Measurements from ENCODE around the gene PTPMT1.

- TF ChIP-seq, protein P1, sequence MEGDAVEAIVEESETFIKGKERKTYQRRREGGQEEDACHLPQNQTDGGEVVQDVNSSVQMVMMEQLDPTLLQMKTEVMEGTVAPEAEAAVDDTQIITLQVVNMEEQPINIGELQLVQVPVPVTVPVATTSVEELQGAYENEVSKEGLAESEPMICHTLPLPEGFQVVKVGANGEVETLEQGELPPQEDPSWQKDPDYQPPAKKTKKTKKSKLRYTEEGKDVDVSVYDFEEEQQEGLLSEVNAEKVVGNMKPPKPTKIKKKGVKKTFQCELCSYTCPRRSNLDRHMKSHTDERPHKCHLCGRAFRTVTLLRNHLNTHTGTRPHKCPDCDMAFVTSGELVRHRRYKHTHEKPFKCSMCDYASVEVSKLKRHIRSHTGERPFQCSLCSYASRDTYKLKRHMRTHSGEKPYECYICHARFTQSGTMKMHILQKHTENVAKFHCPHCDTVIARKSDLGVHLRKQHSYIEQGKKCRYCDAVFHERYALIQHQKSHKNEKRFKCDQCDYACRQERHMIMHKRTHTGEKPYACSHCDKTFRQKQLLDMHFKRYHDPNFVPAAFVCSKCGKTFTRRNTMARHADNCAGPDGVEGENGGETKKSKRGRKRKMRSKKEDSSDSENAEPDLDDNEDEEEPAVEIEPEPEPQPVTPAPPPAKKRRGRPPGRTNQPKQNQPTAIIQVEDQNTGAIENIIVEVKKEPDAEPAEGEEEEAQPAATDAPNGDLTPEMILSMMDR (IDR thresholded peaks at IDR 0.05) = no peak
- TF ChIP-seq POLR2A (IDR thresholded peaks at IDR 0.05) = no peak
These were observed 14.9 kb upstream of the PTPMT1 start for GRCh38 chr11:47550288-47551047.
